Prostate gland (tissue), 2 donors: ENCODE measurements around the gene LRRC46.

ENCODE experiments used
- CTCF ChIP-seq, 4 experiments: fragments of 200-600 bp in 2 of 4; fragments of 450-650 bp in 2 of 4; sonication (generic) in 2 of 4; IDR thresholded peaks; 1 replicate in 3 of 4; 2 replicates in 1 of 4; pipeline ENCODE4 v1.5.1; 2016 to 2019; ENCODE audit warnings: antibody characterized with exemption in 4 of 4, mild to moderate bottlenecking in 2 of 4, moderate library complexity in 2 of 4
- POLR2A ChIP-seq: fragments of 450-650 bp; IDR thresholded peaks from one replicate; pipeline ENCODE4 v1.6.1; 2016; ENCODE audit warnings: antibody characterized with exemption, mild to moderate bottlenecking

DNA sequence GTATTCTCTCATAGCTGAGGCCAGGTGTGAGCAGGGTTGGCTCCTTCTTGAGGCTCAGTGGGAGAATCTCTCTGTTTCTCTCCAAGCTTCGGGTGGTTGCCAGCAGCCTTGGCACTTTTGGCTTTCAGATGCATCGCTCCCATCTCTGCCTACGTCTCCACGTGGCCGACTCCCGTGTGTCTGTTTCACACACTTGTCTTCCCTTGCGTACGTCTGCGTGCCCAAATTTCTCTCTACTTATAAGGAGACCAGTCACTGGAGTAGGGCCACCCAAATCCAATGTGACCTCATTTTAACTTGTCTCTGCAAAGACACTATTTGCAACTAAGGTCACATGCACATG lies 24.6 kb upstream of the LRRC46 start:
- TF ChIP-seq CTCF (IDR thresholded peaks at IDR 0.05) (no peak), POLR2A (no peak)
